A673 (cell line): ENCODE results near the gene IQCK. TPM values are rescaled to one million over a fixed set of nuclear protein-coding genes. Genes with fewer than 3 reads are reported as not detected.

Experiments used
- BruUV-seq: library from RNA; stranded (reverse); fragments of 400-500 nt; replicated peaks from 2 replicates; lab custom pipeline; 2021; lab: Mats Ljungman, UMichigan
- CTCF ChIA-PET: fragments of 300-600 bp; sonication (Branson Sonifier 250); formaldehyde crosslinking; loops from one replicate; lab custom pipeline; 2022; ENCODE audit warnings: antibody characterized with exemption; lab: Charles Lee
- POLR2A ChIA-PET: fragments of 300-600 bp; sonication (Branson Sonifier 250); formaldehyde crosslinking; loops from one replicate; lab custom pipeline; 2022; ENCODE audit warnings: antibody characterized with exemption; ENCODE audit not compliant: low non-redundant PET; lab: Charles Lee
- DNase-seq: peaks from one replicate; pipeline ENCODE4 v3.0.0-alpha.2; 2015; ENCODE audit warnings: low spot score
- H3K27ac ChIP-seq: fragments of 200-600 bp; sonication (generic); 2 replicates; pipeline ENCODE4 v1.5.1; 2016; ENCODE audit warnings: mixed run types, low read depth, mild to moderate bottlenecking, mixed read lengths, antibody characterized with exemption, low read length; ENCODE audit not compliant: poor library complexity, severe bottlenecking
- H3K27me3 ChIP-seq: fragments of 200-600 bp; sonication (generic); replicated peaks from 2 replicates; pipeline ENCODE4 v1.6.1; 2017; ENCODE audit warnings: mixed run types, low read depth, mild to moderate bottlenecking, mixed read lengths, antibody characterized with exemption, low read length; ENCODE audit not compliant: insufficient read depth, poor library complexity
- H3K36me3 ChIP-seq: fragments of 200-600 bp; sonication (generic); 2 replicates; pipeline ENCODE4 v1.6.1; 2016; ENCODE audit warnings: mixed run types, mild to moderate bottlenecking, mixed read lengths, antibody characterized with exemption, low read length; ENCODE audit not compliant: insufficient read depth, poor library complexity, severe bottlenecking
- H3K4me1 ChIP-seq: fragments of 200-600 bp; sonication (generic); 2 replicates; pipeline ENCODE4 v1.6.1; 2017; ENCODE audit warnings: mixed run types, mild to moderate bottlenecking, mixed read lengths, antibody characterized with exemption, low read length; ENCODE audit not compliant: insufficient read depth, poor library complexity, severe bottlenecking
- H3K4me3 ChIP-seq: fragments of 200-600 bp; sonication (generic); 2 replicates; pipeline ENCODE4 v1.5.1; 2016; ENCODE audit warnings: low read depth, mixed run types, mild to moderate bottlenecking, mixed read lengths, low read length; ENCODE audit not compliant: poor library complexity, severe bottlenecking
- H3K9me3 ChIP-seq: fragments of 200-600 bp; sonication (generic); 2 replicates; pipeline ENCODE4 v1.6.1; 2016; ENCODE audit warnings: mixed run types, low read depth, mild to moderate bottlenecking, mixed read lengths, antibody characterized with exemption, low read length; ENCODE audit not compliant: poor library complexity, severe bottlenecking
- CTCF ChIP-seq: fragments of 300-800, 200-600 bp; sonication (generic); conservative IDR thresholded peaks from 2 replicates; pipeline ENCODE4 v1.5.1; 2017; ENCODE audit warnings: low read depth, mild to moderate bottlenecking, antibody characterized with exemption, low read length, moderate library complexity, mixed read lengths
- EZH2 ChIP-seq: fragments of 200-600 bp; sonication (generic); IDR thresholded peaks from 2 replicates; pipeline ENCODE4 v1.6.1; 2017; ENCODE audit warnings: borderline replicate concordance, low read depth, mild to moderate bottlenecking, mixed read lengths, antibody characterized with exemption, low read length; ENCODE audit not compliant: poor library complexity, severe bottlenecking
- intact Hi-C: fragments of 100-400 bp; cut with micrococcal nuclease; formaldehyde crosslinking; loops from one replicate; pipeline ENCODE4 v1.10.0; 2022; ENCODE audit not compliant: unreplicated experiment
- total RNA-seq: library from RNA; stranded (reverse); gene quantifications from 2 replicates; pipeline ENCODE4 v1.2.3, GENCODE V29; 2021

Gene IQCK
- total RNA-seq, 1 experiment from 2014 or later = 11.2 TPM

GRCh38 chr16:19857593-19858339 is 139.7 kb downstream of the IQCK start:
- no peaks in the 10 kb centered on the region for H3K4me1 ChIP-seq
- H3K36me3 ChIP-seq = no peaks in the 10 kb centered on the region
- H3K27me3 ChIP-seq = no peaks in the 10 kb centered on the region
- no peak overlapping the region for H3K4me3 ChIP-seq
- H3K27ac ChIP-seq = no peak overlapping the region
- intact Hi-C loops = no loop called here
- POLR2A ChIA-PET = interaction anchor here (0.6 kb wide), 1 partner anchor 15 kb away, joined by 4 read pairs; no protein-coding TSS in a partner anchor
- no peaks in the 10 kb centered on the region for H3K9me3 ChIP-seq
- CTCF ChIA-PET = no interaction called here
- no TSS peak for BruUV-seq
- TF ChIP-seq CTCF (no peak), EZH2 (no peak)
- no peak for DNase-seq

DNA sequence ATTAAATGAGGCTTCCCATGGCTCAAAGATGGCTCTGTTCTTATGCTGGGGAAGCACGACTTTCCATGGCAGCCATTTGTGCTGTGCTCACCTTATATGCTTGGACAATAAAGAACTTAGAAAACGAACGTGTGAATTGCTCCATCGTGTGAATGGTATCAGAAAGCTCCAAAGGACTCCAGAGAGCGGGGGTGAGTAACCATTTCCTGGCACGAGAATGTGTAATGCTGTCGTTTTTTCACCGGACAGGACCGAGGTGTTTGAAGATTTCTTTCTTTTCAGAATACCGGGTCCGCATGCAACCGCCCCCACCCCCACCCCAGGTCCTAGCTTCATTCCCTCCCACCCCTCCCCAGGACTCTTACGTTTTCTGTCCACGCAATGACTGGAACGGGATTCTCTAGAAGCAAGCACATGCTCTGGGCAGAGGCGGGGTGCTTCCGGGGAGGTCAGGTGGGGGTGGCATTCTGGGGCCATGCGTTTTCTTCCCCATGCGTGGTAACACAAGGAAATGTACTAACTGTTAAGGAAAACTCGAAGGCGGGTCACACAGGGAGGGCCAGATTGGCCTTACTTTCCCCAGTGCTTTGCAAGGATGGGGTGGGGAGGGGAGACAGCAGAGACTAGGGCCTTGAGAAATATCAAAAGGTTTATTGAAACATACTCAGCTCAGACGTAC is 140.4 kb downstream of the IQCK start:
- no peaks in the 10 kb centered on the region for H3K9me3 ChIP-seq
- DNase-seq = no peak
- POLR2A ChIA-PET = interaction anchor here (0.6 kb wide), 1 partner anchor 14 kb away, joined by 4 read pairs; no protein-coding TSS in a partner anchor
- H3K27ac ChIP-seq = no peak overlapping the region
- TF ChIP-seq CTCF (no peak), EZH2 (no peak)
- no peak overlapping the region for H3K4me3 ChIP-seq
- CTCF ChIA-PET = no interaction called here
- BruUV-seq = no TSS peak
- H3K36me3 ChIP-seq = no peaks in the 10 kb centered on the region
- intact Hi-C loops = no loop called here
- H3K27me3 ChIP-seq = no peaks in the 10 kb centered on the region
- no peaks in the 10 kb centered on the region for H3K4me1 ChIP-seq

DNA sequence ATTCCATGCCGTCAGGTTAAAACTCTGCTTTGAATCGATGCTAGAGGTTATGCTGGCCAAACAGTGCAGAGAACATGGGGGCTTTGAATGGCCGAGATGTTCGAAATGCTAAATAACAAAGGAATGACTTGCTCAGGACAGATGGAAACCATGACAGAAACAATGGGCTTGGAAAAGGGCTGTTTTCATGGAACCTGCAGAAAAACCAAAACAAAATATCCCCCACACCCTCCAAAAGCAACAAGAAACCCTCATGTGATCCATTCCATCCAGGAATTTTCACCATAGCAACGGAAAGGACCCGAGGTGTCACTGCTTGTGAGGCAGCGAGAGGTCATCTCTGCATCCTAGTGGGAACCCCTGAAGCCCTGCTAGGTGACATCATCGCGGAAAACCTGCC is 141.1 kb downstream of the IQCK start:
- ChIA-PET POLR2A (no interaction called here), CTCF (no interaction called here)
- H3K4me1 ChIP-seq = no peaks in the 10 kb centered on the region
- no peaks in the 10 kb centered on the region for H3K9me3 ChIP-seq
- no peaks in the 10 kb centered on the region for H3K27me3 ChIP-seq
- TF ChIP-seq EZH2 = no peak
- no peak for TF ChIP-seq CTCF
- intact Hi-C loops = no loop called here
- H3K36me3 ChIP-seq = no peaks in the 10 kb centered on the region
- DNase-seq = no peak
- no TSS peak for BruUV-seq
- no peak overlapping the region for H3K27ac ChIP-seq
- no peak overlapping the region for H3K4me3 ChIP-seq
